Neural progenitor cell (in vitro differentiated cells): ENCODE data around the gene PGRMC2.

ENCODE experiments used
- CTCF ChIP-seq: fragments of 200-600 bp; sonication (generic); IDR thresholded peaks from 2 replicates; pipeline ENCODE4 v1.5.1; 2017; ENCODE audit warnings: antibody characterized with exemption, mild to moderate bottlenecking
- EZH2 ChIP-seq: fragments of 200-600 bp; sonication (generic); IDR thresholded peaks from 2 replicates; pipeline ENCODE4 v1.6.1; 2017; ENCODE audit warnings: antibody characterized with exemption, mild to moderate bottlenecking, moderate library complexity
- EZH2phosphoT487 ChIP-seq: fragments of 200-600 bp; sonication (generic); IDR thresholded peaks from 2 replicates; pipeline ENCODE4 v1.6.1; 2017; ENCODE audit warnings: antibody characterized with exemption

GRCh38 chr4:128322311-128322710 lies 34.7 kb upstream of the PGRMC2 start:
- TF ChIP-seq CTCF (no peak), EZH2 (no peak), EZH2phosphoT487 (no peak)
